ENCODE data around the gene SLC38A10.
"Not testable (repeated sequence)": the region's sequence is repeated elsewhere in the genome, so short reads cannot be mapped to it uniquely, and the experiment has no call there.

Gene SLC38A10

DNA sequence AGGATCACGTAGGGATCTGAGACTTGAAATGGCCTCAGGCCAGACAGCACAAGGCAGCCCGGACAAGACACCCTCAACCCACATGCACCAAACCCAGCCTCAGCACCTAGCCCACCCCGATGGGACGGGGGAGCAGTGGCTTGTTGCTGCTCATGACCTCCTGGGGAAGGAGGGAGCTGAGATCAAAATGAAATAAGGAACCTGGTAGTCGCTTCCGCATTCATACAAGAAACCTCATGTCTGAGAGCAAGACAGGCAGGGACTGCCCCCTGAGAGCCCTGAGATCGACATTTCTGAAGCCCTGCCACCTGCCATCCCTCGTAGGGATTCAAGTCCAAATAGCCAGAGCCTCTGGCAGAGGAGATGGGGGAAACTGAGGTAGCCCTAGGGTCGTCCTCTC lies 66.7 kb downstream of the SLC38A10 start:
- ATAC-seq (ENCODE audit: low read depth) (no peak), DNase-seq (ENCODE audit: low spot score) (no peak)
- peaks cover 3% of the 10 kb centered on the region for H3K4me1 ChIP-seq (ENCODE audit: insufficient read depth, poor library complexity, severe bottlenecking)
- H3K9me3 ChIP-seq (ENCODE audit: severe bottlenecking), result peaks cover 3% of the 10 kb centered on the region
- no peak overlapping the region for H3K27ac ChIP-seq (ENCODE audit: poor library complexity, severe bottlenecking)
- H3K4me3 ChIP-seq (ENCODE audit: severe bottlenecking), result no peak overlapping the region
- peaks cover 16% of the 10 kb centered on the region for H3K36me3 ChIP-seq (ENCODE audit: low read depth)
- H3K27me3 ChIP-seq (ENCODE audit: insufficient read depth, poor library complexity, severe bottlenecking), result no peaks in the 10 kb centered on the region
- TF ChIP-seq, protein P1, sequence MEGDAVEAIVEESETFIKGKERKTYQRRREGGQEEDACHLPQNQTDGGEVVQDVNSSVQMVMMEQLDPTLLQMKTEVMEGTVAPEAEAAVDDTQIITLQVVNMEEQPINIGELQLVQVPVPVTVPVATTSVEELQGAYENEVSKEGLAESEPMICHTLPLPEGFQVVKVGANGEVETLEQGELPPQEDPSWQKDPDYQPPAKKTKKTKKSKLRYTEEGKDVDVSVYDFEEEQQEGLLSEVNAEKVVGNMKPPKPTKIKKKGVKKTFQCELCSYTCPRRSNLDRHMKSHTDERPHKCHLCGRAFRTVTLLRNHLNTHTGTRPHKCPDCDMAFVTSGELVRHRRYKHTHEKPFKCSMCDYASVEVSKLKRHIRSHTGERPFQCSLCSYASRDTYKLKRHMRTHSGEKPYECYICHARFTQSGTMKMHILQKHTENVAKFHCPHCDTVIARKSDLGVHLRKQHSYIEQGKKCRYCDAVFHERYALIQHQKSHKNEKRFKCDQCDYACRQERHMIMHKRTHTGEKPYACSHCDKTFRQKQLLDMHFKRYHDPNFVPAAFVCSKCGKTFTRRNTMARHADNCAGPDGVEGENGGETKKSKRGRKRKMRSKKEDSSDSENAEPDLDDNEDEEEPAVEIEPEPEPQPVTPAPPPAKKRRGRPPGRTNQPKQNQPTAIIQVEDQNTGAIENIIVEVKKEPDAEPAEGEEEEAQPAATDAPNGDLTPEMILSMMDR (IDR thresholded peaks at IDR 0.05; ENCODE audit: poor library complexity, severe bottlenecking), result no peak

DNA sequence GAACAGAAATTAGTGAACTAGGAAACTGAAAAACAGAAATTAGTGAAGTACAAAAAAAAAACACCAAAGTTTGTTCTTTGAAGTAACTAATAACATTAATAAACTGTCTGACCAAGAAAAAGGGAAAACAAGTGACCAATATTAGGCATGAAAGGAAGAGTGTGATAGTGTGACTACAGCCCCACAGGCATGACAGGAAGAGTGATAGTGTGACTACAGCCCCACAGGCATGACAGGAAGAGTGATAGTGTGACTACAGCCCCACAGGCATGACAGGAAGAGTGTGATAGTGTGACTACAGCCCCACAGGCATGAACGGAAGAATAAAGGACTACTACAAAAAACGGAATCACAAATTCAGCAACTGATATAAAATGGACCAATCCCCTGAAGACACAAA lies 67.5 kb downstream of the SLC38A10 start:
- H3K36me3 ChIP-seq (ENCODE audit: low read depth), result peaks cover 16% of the 10 kb centered on the region
- H3K27ac ChIP-seq (ENCODE audit: poor library complexity, severe bottlenecking); H3K4me1 ChIP-seq (ENCODE audit: insufficient read depth, poor library complexity, severe bottlenecking); H3K27me3 ChIP-seq (ENCODE audit: insufficient read depth, poor library complexity, severe bottlenecking); H3K4me3 ChIP-seq (ENCODE audit: severe bottlenecking); H3K9me3 ChIP-seq (ENCODE audit: severe bottlenecking); DNase-seq (ENCODE audit: low spot score); ATAC-seq (ENCODE audit: low read depth): not testable (repeated sequence)

DNA sequence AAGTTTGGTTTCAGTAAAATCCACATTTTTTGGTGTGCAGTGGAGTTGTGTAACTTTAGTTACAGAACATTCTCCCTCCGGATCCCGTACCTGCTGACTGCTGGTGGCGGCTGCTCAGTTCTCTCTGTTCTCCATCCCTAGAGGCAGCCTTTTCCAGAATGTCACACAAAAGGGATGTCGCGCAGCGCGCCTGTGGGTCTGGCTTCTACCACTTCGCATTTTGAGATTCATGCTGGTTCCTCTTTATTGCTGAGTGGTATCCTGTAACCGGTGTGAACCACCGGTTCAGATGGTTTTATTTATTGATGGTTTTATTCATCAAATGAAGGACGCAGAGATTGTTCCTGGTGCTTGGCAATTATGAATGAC lies 71.4 kb downstream of the SLC38A10 start:
- H3K27me3 ChIP-seq (ENCODE audit: insufficient read depth, poor library complexity, severe bottlenecking), result no peaks in the 10 kb centered on the region
- no peak overlapping the region for H3K4me3 ChIP-seq (ENCODE audit: severe bottlenecking)
- ATAC-seq (ENCODE audit: low read depth) (no peak), DNase-seq (ENCODE audit: low spot score) (no peak)
- peaks cover 10% of the 10 kb centered on the region for H3K36me3 ChIP-seq (ENCODE audit: low read depth)
- peaks cover 3% of the 10 kb centered on the region for H3K9me3 ChIP-seq (ENCODE audit: severe bottlenecking)
- no peak overlapping the region for H3K27ac ChIP-seq (ENCODE audit: poor library complexity, severe bottlenecking)
- TF ChIP-seq, protein P1 (IDR thresholded peaks at IDR 0.05; ENCODE audit: poor library complexity, severe bottlenecking), result no peak
- peaks cover 4% of the 10 kb centered on the region for H3K4me1 ChIP-seq (ENCODE audit: insufficient read depth, poor library complexity, severe bottlenecking)

DNA sequence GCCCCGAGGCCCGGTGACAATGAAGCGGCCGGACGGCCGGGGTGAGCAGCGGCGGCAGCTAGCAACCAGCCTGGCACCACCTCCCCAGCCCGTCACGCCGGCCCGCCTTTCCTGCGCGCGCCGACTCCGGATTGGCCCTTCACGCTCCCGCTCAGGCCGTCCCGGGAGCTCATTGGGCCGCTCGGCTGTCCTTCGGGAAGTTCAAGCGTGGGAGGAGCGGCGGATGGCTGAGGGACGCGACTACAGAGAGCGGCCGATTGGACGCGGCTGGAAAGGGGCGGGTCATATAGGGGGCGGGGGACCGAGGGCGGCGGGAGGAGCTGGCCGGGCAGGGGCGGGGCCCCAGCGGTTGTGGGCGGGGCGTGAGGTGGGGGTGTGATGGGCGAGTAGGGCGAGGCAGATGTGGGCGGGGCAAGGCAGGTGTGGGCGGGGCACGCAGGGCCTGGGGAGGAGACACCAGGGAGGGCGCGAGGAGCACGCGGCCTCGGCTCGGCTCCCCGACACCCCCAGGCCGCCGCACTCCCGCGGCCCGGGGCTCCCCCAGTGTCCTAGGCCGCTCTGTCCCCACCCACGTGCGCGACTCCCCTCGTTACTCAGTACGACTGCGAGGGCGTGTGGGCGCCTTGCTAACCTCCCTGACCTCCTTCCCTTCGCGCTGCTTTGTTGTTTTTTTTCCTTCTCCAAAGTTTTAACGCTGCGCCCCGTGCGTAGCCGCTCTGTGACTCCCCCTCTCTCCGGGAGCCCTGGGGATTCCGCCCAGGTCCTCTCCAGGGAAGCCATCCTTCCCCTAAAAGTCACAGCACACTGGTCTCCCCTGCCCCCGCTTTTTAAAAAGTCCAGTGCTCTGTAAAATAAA lies 72.0 kb downstream of the SLC38A10 start, which contains the start of gene CEP131:
CEP131 (minus strand) TSS at position 60 of the 856 bp plus-strand sequence. CDS start 2,909 bp downstream, outside the sequence.
- peak; percentile 99 for DNase-seq (ENCODE audit: low spot score)
- H3K4me3 ChIP-seq (ENCODE audit: severe bottlenecking), result peak within 1 kb of the TSS; percentile 97
- H3K27me3 ChIP-seq (ENCODE audit: insufficient read depth, poor library complexity, severe bottlenecking), result no peaks in the 10 kb centered on the region
- H3K36me3 ChIP-seq (ENCODE audit: low read depth), result peaks cover 10% of the 10 kb centered on the region
- H3K27ac ChIP-seq (ENCODE audit: poor library complexity, severe bottlenecking), result no peak within 1 kb of the TSS
- peaks cover 4% of the 10 kb centered on the region for H3K4me1 ChIP-seq (ENCODE audit: insufficient read depth, poor library complexity, severe bottlenecking)
- peaks cover 3% of the 10 kb centered on the region for H3K9me3 ChIP-seq (ENCODE audit: severe bottlenecking)
- TF ChIP-seq, protein P1 (IDR thresholded peaks at IDR 0.05; ENCODE audit: poor library complexity, severe bottlenecking), result no peak
- ATAC-seq (ENCODE audit: low read depth), result peak; percentile 99

DNA sequence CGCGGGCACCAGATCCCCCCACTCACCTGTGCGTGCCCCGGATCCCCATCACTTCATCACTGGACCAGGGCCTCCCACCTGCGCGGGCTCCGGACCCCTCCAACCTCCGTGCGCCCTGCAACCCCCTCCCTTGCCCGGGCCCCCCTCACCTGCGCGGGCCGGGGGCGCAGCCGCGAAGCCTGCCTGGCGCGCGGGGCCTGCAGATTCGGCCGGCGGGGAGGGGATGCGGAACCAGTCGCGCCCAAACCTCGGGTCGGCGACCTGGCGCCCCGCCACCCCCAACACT lies 72.5 kb downstream of the SLC38A10 start:
- Histone ChIP-seq H3K4me3 (ENCODE audit: severe bottlenecking) (peak overlapping the region; percentile 97), H3K27ac (ENCODE audit: poor library complexity, severe bottlenecking) (no peak overlapping the region), H3K4me1 (ENCODE audit: insufficient read depth, poor library complexity, severe bottlenecking) (peaks cover 4% of the 10 kb centered on the region), H3K36me3 (ENCODE audit: low read depth) (peaks cover 10% of the 10 kb centered on the region), H3K9me3 (ENCODE audit: severe bottlenecking) (peaks cover 3% of the 10 kb centered on the region), H3K27me3 (ENCODE audit: insufficient read depth, poor library complexity, severe bottlenecking) (no peaks in the 10 kb centered on the region)
- TF ChIP-seq, protein P1 (IDR thresholded peaks at IDR 0.05; ENCODE audit: poor library complexity, severe bottlenecking), result no peak
- ATAC-seq (ENCODE audit: low read depth) (no peak), DNase-seq (ENCODE audit: low spot score) (no peak)
